Measurements from ENCODE around the gene ABI3BP. TPM values are rescaled to one million over a fixed set of nuclear protein-coding genes. Genes with fewer than 3 reads are reported as not detected.

ABI3BP gene
- total and polyA plus RNA-seq, 10 of the 15 experiments (the other 5 are each of a cell fraction or from before 2014, with no cell fraction given) = 0.03 to 0.42 (median 0.11) TPM; not detected in 4

DNA sequence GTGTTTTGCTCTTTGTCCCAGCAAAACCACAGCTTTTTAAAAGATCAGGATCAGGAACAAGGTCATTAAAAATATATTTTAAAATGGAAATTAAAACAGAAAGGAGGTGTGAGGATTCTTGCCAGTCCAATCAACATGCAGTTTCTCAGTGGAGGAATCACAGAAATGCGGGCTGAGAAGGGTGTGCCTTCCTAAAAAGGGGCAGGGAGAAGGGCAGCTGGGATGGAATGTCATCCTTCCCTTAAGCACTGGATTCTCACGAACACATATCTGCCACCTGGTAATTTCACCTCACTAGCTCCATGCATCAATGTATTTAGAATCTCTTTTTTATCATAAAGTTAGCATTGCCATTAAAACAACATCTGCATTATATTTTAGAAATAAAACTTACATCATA is 21.4 kb downstream of the ABI3BP start (continued):
- TF ChIP-seq, protein P1, sequence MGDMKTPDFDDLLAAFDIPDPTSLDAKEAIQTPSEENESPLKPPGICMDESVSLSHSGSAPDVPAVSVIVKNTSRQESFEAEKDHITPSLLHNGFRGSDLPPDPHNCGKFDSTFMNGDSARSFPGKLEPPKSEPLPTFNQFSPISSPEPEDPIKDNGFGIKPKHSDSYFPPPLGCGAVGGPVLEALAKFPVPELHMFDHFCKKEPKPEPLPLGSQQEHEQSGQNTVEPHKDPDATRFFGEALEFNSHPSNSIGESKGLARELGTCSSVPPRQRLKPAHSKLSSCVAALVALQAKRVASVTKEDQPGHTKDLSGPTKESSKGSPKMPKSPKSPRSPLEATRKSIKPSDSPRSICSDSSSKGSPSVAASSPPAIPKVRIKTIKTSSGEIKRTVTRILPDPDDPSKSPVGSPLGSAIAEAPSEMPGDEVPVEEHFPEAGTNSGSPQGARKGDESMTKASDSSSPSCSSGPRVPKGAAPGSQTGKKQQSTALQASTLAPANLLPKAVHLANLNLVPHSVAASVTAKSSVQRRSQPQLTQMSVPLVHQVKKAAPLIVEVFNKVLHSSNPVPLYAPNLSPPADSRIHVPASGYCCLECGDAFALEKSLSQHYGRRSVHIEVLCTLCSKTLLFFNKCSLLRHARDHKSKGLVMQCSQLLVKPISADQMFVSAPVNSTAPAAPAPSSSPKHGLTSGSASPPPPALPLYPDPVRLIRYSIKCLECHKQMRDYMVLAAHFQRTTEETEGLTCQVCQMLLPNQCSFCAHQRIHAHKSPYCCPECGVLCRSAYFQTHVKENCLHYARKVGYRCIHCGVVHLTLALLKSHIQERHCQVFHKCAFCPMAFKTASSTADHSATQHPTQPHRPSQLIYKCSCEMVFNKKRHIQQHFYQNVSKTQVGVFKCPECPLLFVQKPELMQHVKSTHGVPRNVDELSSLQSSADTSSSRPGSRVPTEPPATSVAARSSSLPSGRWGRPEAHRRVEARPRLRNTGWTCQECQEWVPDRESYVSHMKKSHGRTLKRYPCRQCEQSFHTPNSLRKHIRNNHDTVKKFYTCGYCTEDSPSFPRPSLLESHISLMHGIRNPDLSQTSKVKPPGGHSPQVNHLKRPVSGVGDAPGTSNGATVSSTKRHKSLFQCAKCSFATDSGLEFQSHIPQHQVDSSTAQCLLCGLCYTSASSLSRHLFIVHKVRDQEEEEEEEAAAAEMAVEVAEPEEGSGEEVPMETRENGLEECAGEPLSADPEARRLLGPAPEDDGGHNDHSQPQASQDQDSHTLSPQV (IDR thresholded peaks at IDR 0.05) = no peak
- no peak for TF ChIP-seq RBBP5 (conservative IDR thresholded peaks at IDR 0.05)
- TF ChIP-seq, protein P2, sequence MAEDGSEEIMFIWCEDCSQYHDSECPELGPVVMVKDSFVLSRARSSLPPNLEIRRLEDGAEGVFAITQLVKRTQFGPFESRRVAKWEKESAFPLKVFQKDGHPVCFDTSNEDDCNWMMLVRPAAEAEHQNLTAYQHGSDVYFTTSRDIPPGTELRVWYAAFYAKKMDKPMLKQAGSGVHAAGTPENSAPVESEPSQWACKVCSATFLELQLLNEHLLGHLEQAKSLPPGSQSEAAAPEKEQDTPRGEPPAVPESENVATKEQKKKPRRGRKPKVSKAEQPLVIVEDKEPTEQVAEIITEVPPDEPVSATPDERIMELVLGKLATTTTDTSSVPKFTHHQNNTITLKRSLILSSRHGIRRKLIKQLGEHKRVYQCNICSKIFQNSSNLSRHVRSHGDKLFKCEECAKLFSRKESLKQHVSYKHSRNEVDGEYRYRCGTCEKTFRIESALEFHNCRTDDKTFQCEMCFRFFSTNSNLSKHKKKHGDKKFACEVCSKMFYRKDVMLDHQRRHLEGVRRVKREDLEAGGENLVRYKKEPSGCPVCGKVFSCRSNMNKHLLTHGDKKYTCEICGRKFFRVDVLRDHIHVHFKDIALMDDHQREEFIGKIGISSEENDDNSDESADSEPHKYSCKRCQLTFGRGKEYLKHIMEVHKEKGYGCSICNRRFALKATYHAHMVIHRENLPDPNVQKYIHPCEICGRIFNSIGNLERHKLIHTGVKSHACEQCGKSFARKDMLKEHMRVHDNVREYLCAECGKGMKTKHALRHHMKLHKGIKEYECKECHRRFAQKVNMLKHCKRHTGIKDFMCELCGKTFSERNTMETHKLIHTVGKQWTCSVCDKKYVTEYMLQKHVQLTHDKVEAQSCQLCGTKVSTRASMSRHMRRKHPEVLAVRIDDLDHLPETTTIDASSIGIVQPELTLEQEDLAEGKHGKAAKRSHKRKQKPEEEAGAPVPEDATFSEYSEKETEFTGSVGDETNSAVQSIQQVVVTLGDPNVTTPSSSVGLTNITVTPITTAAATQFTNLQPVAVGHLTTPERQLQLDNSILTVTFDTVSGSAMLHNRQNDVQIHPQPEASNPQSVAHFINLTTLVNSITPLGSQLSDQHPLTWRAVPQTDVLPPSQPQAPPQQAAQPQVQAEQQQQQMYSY (CRISPR knock-in tag; IDR thresholded peaks at IDR 0.05) = no peak

DNA sequence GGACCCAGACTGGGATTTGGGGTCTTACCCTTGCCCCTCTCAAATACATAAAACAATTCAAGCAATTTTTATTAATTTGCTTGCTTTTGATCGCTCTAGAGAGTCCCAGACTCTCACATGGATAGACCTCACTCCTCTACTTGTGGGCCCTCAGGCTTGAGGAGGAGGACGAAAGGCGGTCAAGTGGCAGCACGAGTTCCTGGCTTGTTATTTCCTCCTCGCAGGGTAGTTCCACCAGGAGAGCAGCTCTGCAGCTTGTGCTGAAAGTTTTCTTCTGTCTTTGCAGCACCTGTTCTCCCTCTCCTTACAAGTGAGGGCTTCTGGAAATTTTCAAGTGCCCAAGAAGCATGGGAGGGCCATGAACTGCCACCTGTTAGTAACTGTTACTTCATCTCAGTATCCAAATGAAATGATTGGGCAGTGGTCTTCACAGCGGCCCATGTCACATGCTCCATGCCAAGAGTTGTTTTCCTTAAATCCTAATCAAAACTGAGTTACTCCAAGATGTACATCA is 22.7 kb downstream of the ABI3BP start:
- intact Hi-C loops (cut with micrococcal nuclease; ENCODE audit: unreplicated experiment) (no loop called here), in situ Hi-C loops (cut with MboI) (no loop called here)
- Histone ChIP-seq H3K79me2 (ENCODE audit: control insufficient read depth, insufficient read depth, low read length) (no peaks in the 10 kb centered on the region), H2AFZ (ENCODE audit: control insufficient read depth, low read depth, low read length) (no peak overlapping the region), H3K4me3 (no peak overlapping the region), H3K27me3 (replicated peaks in 1 of 2; ENCODE audit: control insufficient read depth in 2 of 2, insufficient read depth in 2 of 2, low read length in 1 of 2) (no peaks in the 10 kb centered on the region), H3K9ac (ENCODE audit: control insufficient read depth, insufficient read depth, low read length) (no peak overlapping the region), H3K27ac (ENCODE audit: control insufficient read depth, insufficient read depth) (no peak overlapping the region), H3K9me3 (replicated peaks; ENCODE audit: control insufficient read depth, insufficient read depth, low read length) (no peaks in the 10 kb centered on the region), H3K4me2 (ENCODE audit: control insufficient read depth, insufficient read depth) (no peak overlapping the region), H3K36me3 (ENCODE audit: control insufficient read depth in 2 of 2, insufficient read depth in 2 of 2, low read length in 1 of 2) (no peaks in the 10 kb centered on the region), H3K4me1 (ENCODE audit: control insufficient read depth, insufficient read depth, low read length) (no peaks in the 10 kb centered on the region), H4K20me1 (ENCODE audit: control insufficient read depth, insufficient read depth) (no peaks in the 10 kb centered on the region)
- WGBS (ENCODE audit: insufficient coverage, insufficient replicate concordance, low lambda C conversion rate, missing lambda C conversion rate) = 28% methylated on average over 6 of the region's 6 CpGs
- ATAC-seq (no peak), FAIRE-seq (no peak), DNase-seq (ENCODE audit: low read depth, low spot score) (no peak)
- TF ChIP-seq POLR2AphosphoS2 (IDR thresholded peaks at IDR 0.05; ENCODE audit: low read depth, low read length) (no peak), ASH2L (IDR thresholded peaks at IDR 0.05; ENCODE audit: borderline replicate concordance, low read depth) (no peak)
- ChIA-PET CTCF (no interaction called here), SMC1A (ENCODE audit: uncharacterized antibody, unreplicated experiment) (no interaction called here), RAD21 (ENCODE audit: unreplicated experiment) (no interaction called here), POLR2A (no interaction called here)
- no TSS peak for BruUV-seq (replicated peaks)
